ENCODE data around the gene PANK1.

DNA sequence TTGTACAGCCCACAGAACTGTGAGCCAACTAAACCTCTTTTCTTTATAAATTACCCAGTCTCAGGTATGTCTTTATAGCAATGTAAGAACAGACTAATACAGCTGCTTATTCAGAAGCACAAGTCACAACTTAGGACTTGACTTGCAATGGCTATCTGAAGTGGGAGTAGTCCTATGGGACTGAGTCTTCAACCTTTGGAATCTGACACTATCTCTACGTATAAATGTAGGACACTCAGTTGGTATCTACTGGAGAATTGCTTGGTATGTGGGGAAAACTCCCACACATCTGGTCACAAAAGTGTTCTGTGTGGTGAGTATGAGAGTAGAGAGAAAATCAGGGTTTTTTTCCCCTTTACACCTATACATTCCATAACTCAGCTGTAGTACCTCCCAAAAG lies 12.3 kb upstream of the PANK1 start:
- TF ChIP-seq YY1 (tag by site-specific recombination; IDR thresholded peaks at IDR 0.05) (no peak), CTCF (tag by site-specific recombination; IDR thresholded peaks at IDR 0.05) (no peak), ZNF621 (tag by site-specific recombination; IDR thresholded peaks at IDR 0.05) (no peak), ZNF707 (tag by site-specific recombination; IDR thresholded peaks at IDR 0.05) (no peak), IKZF3 (tag by site-specific recombination; IDR thresholded peaks at IDR 0.05) (no peak), ZNF501 (tag by site-specific recombination; IDR thresholded peaks at IDR 0.05) (no peak), ZNF302 (tag by site-specific recombination; IDR thresholded peaks at IDR 0.05; ENCODE audit: low read depth) (no peak), ATF2 (tag by site-specific recombination; IDR thresholded peaks at IDR 0.05; ENCODE audit: low read depth) (no peak), BCL11A (tag by site-specific recombination; IDR thresholded peaks at IDR 0.05; ENCODE audit: low read depth) (no peak), ZNF416 (tag by site-specific recombination; IDR thresholded peaks at IDR 0.05) (no peak), KLF8 (tag by site-specific recombination; IDR thresholded peaks at IDR 0.05) (no peak)
- TF ChIP-seq, protein P1, sequence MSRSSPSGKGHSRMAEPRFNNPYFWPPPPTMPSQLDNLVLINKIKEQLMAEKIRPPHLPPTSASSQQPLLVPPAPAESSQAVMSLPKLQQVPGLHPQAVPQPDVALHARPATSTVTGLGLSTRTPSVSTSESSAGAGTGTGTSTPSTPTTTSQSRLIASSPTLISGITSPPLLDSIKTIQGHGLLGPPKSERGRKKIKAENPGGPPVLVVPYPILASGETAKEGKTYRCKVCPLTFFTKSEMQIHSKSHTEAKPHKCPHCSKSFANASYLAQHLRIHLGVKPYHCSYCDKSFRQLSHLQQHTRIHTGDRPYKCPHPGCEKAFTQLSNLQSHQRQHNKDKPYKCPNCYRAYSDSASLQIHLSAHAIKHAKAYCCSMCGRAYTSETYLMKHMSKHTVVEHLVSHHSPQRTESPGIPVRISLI (tag by site-specific recombination; IDR thresholded peaks at IDR 0.05): no peak
- TF ChIP-seq, protein P2, sequence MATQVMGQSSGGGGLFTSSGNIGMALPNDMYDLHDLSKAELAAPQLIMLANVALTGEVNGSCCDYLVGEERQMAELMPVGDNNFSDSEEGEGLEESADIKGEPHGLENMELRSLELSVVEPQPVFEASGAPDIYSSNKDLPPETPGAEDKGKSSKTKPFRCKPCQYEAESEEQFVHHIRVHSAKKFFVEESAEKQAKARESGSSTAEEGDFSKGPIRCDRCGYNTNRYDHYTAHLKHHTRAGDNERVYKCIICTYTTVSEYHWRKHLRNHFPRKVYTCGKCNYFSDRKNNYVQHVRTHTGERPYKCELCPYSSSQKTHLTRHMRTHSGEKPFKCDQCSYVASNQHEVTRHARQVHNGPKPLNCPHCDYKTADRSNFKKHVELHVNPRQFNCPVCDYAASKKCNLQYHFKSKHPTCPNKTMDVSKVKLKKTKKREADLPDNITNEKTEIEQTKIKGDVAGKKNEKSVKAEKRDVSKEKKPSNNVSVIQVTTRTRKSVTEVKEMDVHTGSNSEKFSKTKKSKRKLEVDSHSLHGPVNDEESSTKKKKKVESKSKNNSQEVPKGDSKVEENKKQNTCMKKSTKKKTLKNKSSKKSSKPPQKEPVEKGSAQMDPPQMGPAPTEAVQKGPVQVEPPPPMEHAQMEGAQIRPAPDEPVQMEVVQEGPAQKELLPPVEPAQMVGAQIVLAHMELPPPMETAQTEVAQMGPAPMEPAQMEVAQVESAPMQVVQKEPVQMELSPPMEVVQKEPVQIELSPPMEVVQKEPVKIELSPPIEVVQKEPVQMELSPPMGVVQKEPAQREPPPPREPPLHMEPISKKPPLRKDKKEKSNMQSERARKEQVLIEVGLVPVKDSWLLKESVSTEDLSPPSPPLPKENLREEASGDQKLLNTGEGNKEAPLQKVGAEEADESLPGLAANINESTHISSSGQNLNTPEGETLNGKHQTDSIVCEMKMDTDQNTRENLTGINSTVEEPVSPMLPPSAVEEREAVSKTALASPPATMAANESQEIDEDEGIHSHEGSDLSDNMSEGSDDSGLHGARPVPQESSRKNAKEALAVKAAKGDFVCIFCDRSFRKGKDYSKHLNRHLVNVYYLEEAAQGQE (tag by site-specific recombination; IDR thresholded peaks at IDR 0.05): no peak
- TF ChIP-seq, protein P3, sequence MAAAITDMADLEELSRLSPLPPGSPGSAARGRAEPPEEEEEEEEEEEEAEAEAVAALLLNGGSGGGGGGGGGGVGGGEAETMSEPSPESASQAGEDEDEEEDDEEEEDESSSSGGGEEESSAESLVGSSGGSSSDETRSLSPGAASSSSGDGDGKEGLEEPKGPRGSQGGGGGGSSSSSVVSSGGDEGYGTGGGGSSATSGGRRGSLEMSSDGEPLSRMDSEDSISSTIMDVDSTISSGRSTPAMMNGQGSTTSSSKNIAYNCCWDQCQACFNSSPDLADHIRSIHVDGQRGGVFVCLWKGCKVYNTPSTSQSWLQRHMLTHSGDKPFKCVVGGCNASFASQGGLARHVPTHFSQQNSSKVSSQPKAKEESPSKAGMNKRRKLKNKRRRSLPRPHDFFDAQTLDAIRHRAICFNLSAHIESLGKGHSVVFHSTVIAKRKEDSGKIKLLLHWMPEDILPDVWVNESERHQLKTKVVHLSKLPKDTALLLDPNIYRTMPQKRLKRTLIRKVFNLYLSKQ (tag by site-specific recombination; IDR thresholded peaks at IDR 0.05; ENCODE audit: borderline replicate concordance): no peak

Measured in HEK293 (cell line).